Activated naive CD4-positive, alpha-beta T cell (primary cell): ENCODE data around the gene ARFGEF2.
"Not testable (repeated sequence)": the region's sequence is repeated elsewhere in the genome, so short reads cannot be mapped to it uniquely, and the experiment has no call there.

Experiments used
- DNase-seq, 4 experiments: peaks; one replicate each; lab custom pipeline; 2025; lab: John Stamatoyannopoulos, UW

ARFGEF2 gene

DNA sequence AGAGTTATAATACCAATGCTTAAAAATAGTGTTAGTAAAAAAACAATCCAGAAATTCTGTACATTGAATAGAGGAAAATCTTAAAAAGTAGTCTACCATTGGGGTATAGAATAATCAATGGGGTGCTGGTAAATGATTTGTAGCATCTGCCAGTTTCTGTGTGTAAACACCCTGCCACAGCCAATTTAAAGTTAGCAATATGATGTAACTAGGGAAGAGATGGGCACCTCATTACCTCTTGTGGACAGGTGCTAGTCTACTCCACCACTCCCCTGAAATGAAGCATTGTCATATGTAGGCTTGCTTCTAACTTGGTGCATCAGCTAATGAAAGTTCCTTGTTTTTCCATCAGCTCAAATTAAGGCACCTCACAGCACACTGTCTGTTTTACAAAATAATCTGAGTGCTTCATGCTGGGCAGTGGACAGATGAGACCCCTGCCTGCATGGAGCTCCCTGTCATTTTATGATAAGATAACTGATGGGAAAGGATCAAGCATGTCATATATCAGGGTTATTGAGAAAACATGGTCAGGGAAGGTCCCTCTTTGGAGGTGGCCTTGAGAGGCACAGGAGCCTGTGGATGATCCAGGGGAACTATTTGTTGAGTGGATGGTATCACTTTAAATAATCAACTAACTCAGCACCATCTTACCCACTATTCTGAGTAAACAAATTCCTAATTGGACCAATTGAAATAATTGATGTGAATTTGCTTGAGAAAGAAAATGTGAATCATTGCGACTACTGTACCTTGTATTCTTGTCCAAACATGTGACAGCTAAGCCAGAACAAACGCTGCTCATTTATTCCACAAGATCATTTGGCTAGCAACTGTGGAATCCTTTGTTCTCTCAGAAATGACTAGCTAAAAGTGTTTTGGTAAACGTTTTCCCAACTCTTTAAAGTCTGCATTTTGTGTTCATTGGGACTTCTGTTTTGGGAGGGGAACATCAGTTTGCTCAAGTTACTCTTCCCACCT is 78.7 kb downstream of the ARFGEF2 start:
- no peak for DNase-seq

DNA sequence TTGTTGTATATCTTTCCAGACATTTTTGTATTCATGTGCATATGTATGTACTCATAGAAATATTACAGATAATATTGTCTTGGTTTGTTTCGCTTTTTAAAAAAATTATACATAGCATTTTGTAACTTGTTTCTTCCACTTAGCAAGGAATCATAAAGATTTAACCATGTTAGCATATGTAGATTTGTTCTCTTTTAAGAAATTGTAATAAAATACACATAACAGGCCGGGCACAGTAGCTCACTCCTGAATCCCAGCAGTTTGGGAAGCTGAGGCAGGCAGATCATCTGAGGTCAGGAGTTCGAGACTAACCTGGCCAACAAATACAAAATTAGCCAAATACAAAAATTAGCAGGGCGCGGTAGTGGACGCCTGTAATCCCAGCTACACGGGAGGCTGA is 80.2 kb downstream of the ARFGEF2 start:
- no peak for DNase-seq

DNA sequence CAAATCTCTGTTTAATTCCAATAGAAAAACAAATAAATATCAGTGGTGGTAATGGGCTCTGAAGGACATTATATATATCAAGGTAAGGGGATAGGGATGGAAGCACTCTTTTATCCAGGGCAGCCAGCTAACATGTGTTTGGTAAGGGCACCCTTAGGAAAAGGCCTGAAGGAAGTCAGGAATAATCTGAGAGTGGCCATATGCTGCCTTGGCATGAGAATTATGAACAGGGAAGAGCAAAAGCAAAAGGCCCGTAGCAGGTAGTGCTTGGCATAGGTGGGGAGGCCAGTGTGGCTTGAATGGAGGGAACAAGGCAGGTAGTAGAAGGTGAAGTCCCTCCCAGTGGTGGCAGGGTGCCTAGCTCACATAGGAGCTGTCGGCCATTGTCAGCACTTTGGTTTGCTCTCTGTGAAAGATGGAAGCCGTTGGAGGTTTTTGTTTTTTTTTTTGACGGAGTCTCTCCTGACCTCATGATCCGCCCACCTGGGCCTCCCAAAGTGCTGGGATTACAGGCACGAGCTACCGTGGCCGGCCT is 85.0 kb downstream of the ARFGEF2 start:
- DNase-seq, result no peak

DNA sequence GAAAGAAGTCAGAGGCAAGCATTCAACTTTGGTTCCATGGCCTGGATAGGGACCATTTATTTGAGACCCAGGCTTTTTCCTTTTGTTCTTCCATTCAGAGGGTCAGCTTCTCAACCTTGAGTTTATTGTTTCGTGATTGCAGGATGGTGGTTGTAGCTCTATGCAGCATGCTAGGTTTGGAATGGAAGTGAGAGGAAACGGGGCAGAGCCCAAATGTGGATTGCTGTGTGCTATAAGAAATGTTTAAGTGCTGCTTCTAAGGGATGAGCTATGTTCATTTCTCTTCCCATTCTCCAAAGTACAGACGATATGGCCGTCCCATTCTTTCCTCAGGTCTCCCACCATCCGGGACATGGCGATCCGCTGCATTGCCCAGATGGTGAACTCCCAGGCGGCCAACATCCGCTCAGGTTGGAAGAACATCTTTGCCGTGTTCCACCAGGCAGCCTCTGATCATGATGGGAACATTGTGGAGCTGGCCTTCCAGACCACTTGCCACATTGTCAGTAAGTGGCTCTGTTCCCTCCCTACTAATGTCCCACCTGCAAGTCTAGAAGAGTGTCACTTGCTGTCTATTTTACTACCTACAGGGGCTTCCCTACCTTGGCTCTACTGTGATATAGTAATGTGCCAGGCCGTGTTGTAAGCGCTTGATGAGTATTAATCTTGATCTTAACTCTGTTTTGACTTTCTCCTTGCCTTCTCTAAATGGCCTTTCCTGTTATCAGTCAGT is 88.6 kb downstream of the ARFGEF2 start:
- DNase-seq, result no peak

DNA sequence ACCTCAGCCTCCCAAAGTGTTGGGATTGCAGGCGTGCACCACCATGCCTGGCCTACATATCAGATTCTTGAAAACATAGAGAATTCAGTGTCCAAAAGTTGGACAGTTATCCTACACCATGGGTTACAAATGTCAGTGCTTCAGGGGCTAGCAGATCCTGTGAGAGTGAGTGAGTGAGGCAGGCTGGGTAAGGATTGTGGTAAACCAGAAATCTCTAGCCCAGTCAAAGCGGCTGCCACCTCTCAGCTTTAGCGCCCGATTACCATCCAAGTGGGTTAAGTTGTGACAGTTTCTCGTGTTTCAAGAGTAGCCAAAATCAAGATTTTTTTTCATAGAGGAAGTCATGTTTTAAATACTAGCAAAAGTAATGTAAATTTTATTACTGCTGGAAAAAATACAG is 102.7 kb downstream of the ARFGEF2 start:
- DNase-seq, result no peak

DNA sequence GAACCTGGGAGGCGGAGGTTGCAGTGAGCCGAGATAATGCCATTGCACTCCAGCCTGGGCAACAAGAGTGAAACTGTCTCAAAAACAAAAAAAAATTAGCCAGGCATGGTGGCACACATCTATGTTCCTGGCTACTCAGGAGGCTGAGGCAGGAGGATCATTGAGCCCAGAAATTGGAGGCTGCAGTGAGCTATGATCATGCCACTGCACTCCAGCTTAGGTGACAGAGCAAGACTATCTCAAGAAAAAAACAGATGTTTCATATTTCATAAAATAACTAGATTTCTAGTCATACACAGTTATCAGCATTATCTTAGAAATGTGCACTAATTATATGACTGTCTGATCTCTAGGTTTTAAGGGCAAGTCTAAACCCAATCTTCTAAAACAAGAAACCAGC is 106.7 kb downstream of the ARFGEF2 start:
- not testable (repeated sequence) for DNase-seq

DNA sequence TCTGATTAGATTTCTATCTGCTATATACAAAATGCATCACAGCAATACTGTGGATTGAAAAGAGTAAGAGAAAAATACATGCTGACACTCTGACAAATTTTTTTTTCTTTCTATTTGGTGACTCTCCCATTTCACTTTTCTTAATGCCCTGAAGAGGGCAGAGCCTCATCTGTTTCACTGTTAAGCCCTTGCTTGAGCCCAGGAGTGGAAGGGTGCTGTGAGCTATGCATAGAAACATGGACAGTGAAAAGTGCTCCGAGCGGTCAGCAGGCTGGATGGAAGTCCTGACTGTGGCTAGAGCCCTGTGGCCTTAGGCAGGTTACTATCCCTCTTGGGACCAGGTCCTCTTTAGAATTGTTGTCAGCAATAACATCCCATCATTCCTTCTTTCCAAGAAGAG is 107.2 kb downstream of the ARFGEF2 start:
- no peak for DNase-seq

DNA sequence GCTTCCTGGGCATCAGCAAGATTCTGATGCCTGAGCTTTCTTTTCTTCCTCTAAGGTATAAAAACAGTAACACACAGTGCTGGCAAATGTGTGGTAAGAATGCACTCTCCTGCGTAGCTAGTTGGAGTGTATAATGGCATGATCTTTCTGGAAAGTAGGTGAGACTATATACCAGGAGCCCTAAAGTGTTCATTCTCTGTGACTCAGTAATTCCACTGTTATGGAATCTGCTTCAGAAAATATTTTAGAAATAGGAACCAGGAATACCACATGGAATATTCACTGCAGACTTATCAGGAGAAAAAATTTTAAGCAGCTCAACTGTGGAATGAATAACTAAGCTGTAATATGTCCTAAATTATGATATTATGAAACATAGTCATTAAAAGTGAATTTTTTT is 107.7 kb downstream of the ARFGEF2 start:
- no peak for DNase-seq

DNA sequence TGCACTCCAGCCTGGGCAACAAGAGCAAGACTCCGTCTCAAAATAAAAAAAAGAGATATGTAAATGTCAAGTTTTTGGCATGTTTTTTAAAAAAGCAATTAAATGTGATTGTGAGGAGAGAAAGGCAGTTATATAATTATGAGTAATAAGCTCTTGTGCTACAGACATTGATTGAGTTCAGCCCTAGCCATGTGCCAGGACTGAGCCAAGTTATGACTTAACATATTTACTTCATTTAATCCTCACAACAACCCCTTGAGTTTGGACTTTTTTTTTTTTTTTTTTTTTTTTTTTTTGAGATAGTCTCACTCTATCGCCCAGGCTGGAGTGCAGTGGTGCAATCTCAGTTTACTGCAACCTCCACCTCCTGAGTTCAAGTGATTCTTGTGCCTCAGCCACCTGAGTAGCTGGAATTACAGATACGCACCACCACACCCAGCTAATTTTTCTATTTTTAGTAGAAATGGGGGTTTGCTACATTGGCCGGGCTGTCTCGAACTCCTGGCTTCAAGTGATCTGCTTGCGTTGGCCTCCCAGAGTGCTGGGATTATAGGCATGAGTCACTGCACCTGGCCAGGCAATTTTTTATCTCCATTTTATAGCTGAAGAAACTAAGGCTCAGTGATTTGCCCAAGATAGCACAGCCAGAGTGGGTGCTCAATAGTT is 109.6 kb downstream of the ARFGEF2 start:
- no peak for DNase-seq

DNA sequence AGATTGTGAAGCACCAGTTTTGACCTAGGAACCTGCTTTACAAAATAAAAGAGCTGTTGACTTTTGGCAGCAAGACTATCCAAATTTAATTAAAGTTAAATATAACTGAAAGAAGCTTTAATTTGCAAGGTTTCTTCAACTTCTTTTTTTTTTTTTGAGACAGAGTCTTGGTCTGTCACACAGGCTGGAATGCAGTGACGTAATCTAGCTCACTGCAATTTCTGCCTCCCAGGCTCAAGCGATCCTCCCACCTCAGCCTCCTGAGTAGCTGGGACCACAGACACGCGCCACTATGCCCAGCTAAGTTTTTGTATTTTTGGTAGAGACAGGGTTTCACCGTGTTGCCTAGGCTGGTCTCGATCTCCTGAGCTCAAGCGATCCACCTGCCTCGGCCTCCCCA is 110.9 kb downstream of the ARFGEF2 start:
- DNase-seq, result no peak

DNA sequence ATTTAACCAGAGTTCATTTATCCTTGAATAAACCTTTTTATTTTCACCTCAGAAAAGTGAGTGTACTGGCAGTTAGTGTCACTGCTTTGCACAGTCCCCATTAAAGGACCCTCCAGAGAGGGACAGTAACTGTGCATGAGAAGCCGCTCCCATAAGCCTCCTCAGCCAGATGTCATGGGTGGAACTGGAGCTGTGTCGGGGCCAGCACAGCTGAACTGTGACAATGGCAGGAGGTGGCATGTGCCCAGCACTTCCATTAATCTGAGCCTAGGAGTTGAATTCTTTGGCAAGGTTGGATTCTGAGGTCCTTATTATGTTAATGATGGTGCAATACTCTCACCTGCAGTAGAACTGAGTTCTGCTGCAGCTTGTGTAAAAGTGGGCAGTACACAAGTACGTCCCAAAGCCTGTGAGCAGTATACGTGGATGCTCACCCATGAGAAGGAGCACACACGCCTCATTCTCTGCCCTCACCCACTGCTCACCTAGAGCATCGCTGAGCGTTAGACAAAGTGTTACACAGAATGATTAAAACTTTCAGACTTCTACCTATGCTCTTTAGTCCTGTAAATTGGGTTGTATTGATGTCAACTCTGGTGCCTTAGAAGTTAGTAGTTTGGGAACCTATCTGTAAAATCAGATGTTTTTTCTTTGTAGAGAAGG is 112.7 kb downstream of the ARFGEF2 start:
- DNase-seq, result no peak

DNA sequence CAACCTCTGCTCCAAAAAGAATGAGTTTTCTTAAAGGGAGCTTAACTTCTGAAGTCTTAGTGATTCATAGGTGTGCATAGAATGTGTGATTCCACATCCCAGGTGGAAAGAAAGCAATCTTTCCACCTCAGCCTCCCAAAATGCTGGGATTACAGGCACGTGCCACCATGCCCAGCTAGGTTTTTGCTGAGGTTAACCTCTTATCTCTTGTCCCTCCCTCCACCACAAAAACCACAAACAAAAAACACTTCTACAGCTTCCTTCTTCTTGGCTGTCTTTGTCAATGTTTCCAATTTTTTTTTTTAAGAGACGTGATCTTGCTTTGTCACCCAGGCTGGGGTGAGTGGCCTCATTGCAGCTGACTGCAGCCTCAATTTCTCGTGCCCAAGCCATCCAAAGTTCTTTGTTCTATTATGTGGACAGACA is 116.5 kb downstream of the ARFGEF2 start:
- DNase-seq, result no peak

DNA sequence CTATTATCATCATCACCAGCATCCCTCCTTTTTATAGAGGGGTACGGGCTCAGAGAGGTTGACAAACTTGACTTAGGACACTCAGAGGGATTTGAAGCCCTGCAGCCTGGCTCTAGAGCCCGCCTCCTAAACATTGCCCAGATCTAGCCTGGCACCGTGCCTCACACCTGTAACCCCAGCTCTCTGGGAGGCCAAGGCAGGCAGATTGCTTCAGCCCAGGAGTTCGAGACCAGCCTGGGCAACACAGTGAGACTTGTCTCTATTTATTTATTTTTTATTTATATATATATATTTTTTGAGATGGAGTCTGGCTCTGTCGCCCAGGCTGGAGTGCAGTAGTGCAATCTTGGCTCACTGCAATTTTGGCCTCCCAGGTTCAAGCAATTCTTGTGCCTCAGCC is 118.3 kb downstream of the ARFGEF2 start:
- DNase-seq, result no peak

DNA sequence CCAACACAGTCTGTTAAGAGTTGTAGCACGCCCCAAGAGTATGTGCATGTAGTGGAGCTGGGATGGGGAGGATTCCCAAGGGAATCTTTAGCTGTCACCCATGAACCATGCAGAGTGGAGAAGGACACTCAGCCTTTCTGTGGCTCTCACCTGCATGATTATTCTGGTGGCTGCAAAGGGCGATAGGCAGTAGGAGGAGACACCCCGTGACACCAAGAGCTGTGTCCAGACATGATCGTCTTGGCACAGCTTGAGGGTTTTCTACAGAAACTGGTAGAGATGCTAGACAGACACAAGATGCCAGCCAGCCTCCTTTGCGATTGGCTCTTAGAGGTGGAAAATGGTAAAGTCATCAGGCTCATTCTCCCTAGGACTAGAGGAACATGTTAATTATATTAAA is 121.5 kb downstream of the ARFGEF2 start:
- DNase-seq, result no peak

DNA sequence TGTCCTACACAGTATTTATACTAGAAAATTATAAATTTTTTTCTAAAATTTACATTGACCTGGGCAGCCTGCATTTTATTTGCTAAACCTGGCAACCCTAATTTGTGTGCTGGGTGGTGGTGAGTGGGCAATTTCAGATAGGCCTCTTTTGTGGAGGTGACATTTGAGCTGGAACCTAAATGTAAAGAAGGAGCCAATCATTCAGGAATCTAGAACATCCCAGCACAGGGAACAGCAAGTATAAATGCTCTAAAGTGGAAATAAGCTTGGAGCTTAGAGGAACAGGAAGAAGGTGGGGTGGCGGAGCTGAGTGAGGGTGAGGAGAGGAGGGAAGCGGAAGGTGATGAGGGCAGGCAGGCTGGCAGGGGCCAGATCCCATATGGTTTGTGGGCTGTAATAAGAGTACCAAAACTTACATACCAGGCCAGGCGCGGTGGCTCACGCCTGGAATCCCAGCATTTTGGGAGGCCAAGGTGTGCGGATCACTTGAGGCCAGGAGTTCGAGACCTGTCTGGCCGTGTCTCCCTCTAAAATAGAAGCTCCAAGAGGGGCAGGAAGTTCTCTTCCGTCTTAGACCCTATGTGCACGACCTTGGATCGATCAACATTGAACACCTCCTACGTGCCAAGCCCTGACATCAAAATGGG is 124.1 kb downstream of the ARFGEF2 start:
- DNase-seq, result peak in 1 of 4 experiments; percentile 1

DNA sequence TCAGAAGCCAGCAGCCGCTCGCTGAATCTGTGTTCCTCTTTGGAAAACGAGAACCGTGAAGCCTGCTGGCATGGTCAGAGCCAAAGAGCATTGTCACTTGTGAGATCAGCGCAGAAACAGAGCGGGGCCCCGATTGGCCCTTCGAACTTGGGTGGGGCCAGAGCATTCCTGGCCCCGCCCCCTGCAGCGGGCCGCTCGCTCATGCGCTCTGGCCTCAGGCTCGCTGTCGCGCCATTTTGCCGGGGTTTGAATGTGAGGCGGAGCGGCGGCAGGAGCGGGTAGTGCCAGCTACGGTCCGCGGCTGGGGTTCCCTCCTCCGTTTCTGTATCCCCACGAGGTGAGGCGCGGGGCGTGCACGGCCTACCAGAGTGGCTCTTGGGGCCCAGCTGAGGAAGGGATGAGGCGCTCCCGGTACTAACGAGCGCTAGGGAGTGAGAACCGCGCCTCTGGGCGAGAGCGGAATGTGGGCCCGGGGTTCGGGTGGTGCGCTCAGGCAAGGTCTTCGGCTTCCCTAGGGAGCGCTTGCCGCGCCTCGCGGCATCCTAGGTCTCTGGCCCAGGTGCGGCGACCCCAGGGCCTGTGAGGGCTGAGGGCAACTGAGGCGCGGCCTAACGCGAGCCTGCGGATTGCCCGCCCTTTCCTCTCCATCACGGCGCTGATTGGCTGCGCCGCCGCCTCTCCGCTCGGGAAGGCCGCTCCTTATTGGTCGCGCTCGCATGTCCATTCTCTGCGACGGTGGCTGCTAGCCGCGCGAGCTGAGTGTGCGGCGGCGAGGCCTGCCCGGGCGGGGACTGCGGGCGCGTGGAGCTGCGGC is 124.8 kb downstream of the ARFGEF2 start, which contains the start of gene CSE1L:
Gene CSE1L (plus strand): TSS at position 226 of the 814 bp plus-strand sequence. CDS start 12,152 bp downstream, outside the sequence.
- DNase-seq, result peak; percentile 84 to 93 (median 89)

DNA sequence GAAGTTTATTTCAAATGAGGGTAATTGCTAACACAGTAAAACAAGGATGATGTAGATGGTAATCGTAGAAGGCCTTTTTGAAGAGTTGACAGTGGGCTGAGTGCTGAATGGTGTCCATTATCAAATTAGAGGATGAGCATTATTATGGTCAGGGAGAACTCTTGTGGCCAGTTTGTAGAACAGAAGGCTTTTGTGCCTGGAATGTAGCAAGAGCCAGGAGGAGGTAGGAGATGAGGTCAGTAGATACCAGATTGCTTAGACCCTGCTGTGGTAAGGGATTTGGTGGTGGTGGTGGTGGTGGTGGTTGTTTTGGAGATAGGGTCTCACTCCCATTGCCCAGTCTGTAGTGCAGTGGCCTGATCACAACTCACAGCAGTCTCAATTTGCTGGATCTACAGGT is 130.8 kb downstream of the ARFGEF2 start:
- no peak for DNase-seq

DNA sequence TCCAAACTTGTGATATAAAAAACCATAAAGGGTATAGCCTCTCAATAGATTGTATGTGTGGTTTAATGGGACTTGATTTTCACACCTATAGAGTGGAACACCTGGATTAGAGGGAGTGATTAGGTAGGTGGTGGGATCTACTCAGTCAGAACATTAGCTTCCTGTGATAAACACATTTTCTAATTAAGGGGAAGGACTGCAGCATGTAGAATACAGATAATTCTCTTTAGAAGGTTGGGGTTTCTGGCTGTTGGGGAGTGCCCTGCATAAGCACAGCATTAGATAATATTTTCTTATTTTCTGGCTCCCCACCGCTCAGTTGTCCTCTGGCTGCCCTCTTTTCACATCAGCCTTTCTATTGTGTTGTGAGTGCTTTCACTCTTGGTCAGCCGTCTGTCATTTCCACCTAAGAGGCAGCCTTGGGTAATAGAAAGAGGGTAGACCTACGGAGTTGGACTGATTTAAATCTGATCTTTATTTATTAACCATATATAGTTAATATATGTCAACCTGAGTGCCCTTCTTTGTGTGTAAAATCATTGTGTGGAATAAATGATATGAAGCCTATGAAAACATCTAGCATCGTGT is 132.6 kb downstream of the ARFGEF2 start:
- DNase-seq, result no peak

DNA sequence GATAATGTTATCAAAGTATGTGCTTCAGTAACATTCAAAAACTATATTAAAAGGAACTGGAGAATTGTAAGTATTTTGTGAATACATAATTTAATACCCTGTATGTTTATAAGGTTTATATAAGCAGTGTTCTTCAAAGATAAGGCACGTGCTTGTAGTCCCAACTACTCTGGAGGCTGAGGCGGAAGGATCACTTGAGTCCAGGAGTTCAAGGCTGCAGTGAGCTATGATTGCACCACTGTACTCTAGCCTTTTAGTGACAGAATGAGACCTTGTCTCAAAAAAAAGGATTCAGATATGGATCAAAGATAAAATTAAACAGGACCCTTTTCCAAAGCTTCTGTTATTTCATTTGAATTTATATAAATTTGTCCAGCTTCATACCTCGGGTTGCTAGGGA is 141.8 kb downstream of the ARFGEF2 start:
- no peak for DNase-seq

DNA sequence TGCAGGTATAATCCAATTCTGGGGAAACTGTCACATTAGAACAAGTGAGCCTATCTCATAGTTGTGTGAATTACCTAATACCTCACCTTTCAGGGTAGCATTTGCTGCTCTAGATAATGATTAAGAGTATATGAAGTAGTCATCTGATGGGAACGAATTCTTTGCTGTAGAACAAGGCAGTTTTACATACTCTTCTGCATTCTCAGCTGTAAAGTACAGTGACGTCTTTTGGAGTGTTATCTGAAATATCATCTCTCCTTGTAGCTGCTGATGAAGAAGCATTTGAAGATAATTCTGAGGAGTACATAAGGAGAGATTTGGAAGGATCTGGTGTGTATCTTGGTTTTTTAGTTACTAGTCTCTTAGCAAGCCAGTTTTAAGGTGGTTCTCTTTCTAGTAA is 153.0 kb downstream of the ARFGEF2 start:
- no peak for DNase-seq
